Suprapubic skin (tissue), 4 donors: ENCODE results near the gene CCDC40. TPM values are rescaled to one million over a fixed set of nuclear protein-coding genes. Genes with fewer than 3 reads are reported as not detected.

Experiments
- DNase-seq, 2 donors: peaks; one replicate each; pipeline ENCODE4 v3.0.0-alpha.2; 2019; ENCODE audit warnings: low spot score in 2 of 2
- H3K27ac ChIP-seq: fragments of 200-600 bp; sonication (generic); one replicate; pipeline ENCODE4 v1.5.1; 2019
- H3K27me3 ChIP-seq: fragments of 200-600 bp; sonication (generic); one replicate; pipeline ENCODE4 v1.5.1; 2019
- H3K36me3 ChIP-seq: fragments of 200-600 bp; sonication (generic); one replicate; pipeline ENCODE4 v1.5.1; 2019
- H3K4me1 ChIP-seq: fragments of 200-600 bp; sonication (generic); one replicate; pipeline ENCODE4 v1.5.1; 2019
- H3K4me3 ChIP-seq: fragments of 200-600 bp; sonication (generic); one replicate; pipeline ENCODE4 v1.5.1; 2019; ENCODE audit warnings: mild to moderate bottlenecking
- H3K9me3 ChIP-seq: fragments of 200-600 bp; sonication (generic); one replicate; pipeline ENCODE4 v1.5.1; 2019
- EP300 ChIP-seq: sonication (generic); formaldehyde crosslinking; IDR thresholded peaks from one replicate; pipeline ENCODE4 v1.6.1; 2017; ENCODE audit warnings: antibody characterized with exemption
- POLR2A ChIP-seq, 2 donors: fragments of 450-650 bp; IDR thresholded peaks; one replicate each; pipeline ENCODE4 v1.6.1; 2017; ENCODE audit warnings: antibody characterized with exemption in 2 of 2, mild to moderate bottlenecking in 2 of 2, moderate library complexity in 2 of 2
- POLR2AphosphoS5 ChIP-seq, 3 donors: sonication (generic); formaldehyde crosslinking; IDR thresholded peaks; one replicate each; pipeline ENCODE4 v1.6.1; 2017; ENCODE audit warnings: antibody characterized with exemption in 3 of 3
- WGBS: methylation state at CpG from one replicate; pipeline ENCODE4 v1.1.5; 2018; 5-methylcytosine and 5-hydroxymethylcytosine counted together
- total RNA-seq, 4 donors: library from RNA; depleted of rRNA; stranded (reverse); fragments of >200 nt; gene quantifications; one replicate each; pipeline ENCODE4 v1.1.0, GENCODE V29; 2016
- TF ChIP-seq, protein P1 (sequence below), 2 donors: fragments of 200-600 bp in 1 of 2; fragments of 450-650 bp in 1 of 2; sonication (generic) in 1 of 2; IDR thresholded peaks; one replicate each; pipeline ENCODE4 v1.5.1; 2016 to 2019; ENCODE audit warnings: antibody characterized with exemption in 2 of 2, mild to moderate bottlenecking in 1 of 2, moderate library complexity in 1 of 2

Gene CCDC40
- total RNA-seq, 4 donors from 2014 or later = 1.2 to 4.4 (median 2.9) TPM

DNA sequence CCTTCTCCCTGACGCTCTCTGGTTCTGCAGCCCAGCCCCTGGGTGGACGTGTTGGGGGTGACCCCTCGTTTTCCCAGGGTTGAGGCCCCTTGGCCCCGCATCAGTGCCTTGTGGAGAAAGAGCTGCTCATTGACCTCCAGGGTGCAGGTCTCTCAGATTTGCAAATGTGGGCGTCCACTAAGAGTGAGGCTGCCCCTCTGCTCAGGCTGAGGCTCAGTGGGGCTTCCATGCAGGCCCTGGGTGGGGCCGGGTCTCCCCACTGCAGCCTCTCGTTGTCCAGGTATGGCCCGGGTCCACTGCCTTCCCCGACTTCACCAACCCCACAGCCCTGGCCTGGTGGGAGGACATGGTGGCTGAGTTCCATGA is 74.0 kb downstream of the CCDC40 start:
- H3K4me3 ChIP-seq = no peak overlapping the region
- WGBS = 87% methylated on average over 3 of the region's 9 CpGs
- H3K4me1 ChIP-seq = peaks cover 14% of the 10 kb centered on the region
- TF ChIP-seq POLR2AphosphoS5 (IDR thresholded peaks at IDR 0.05) (no peak), POLR2A (IDR thresholded peaks at IDR 0.05) (no peak), EP300 (no peak)
- TF ChIP-seq, protein P1, sequence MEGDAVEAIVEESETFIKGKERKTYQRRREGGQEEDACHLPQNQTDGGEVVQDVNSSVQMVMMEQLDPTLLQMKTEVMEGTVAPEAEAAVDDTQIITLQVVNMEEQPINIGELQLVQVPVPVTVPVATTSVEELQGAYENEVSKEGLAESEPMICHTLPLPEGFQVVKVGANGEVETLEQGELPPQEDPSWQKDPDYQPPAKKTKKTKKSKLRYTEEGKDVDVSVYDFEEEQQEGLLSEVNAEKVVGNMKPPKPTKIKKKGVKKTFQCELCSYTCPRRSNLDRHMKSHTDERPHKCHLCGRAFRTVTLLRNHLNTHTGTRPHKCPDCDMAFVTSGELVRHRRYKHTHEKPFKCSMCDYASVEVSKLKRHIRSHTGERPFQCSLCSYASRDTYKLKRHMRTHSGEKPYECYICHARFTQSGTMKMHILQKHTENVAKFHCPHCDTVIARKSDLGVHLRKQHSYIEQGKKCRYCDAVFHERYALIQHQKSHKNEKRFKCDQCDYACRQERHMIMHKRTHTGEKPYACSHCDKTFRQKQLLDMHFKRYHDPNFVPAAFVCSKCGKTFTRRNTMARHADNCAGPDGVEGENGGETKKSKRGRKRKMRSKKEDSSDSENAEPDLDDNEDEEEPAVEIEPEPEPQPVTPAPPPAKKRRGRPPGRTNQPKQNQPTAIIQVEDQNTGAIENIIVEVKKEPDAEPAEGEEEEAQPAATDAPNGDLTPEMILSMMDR (IDR thresholded peaks at IDR 0.05) = no peak
- H3K27ac ChIP-seq = no peak overlapping the region
- peaks cover 31% of the 10 kb centered on the region for H3K36me3 ChIP-seq
- H3K9me3 ChIP-seq = no peaks in the 10 kb centered on the region
- H3K27me3 ChIP-seq = no peaks in the 10 kb centered on the region
- no peak for DNase-seq

DNA sequence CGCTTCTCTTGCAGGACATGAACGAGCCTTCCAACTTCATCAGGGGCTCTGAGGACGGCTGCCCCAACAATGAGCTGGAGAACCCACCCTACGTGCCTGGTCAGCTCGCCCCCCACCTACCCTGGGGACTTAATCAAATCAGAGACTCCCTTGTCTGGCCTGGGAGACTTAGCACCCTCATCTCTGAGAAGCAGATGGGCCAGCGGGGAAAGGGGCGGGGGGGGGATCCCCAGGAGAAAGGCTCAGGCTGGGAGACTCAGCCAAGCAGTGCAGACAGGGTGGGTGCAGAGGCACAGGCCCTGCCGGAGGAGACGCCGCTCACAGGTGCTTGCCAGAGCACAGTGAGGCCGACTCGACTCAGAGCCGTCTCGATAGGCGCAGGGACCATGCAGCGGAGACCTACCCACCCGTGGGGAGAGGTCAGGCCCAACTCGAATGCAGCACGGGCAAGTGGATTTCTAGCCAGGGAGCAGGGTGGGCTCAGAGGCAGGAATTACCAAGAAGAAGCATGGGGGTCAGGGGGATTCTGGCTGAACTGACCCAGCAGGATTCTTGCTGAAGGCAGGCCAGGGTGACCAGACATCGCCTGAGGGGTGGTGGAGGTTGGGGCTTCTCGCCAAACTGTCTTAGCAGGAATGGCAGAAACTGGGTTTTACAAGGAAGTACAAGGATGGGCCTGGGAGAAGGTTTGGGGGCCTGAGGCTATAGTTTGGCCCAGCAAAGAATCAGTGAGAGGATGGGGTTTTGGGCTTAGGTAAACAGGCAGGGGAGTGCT is 74.7 kb downstream of the CCDC40 start:
- 90% methylated on average over 21 of the region's 21 CpGs for WGBS
- Histone ChIP-seq H3K27me3 (no peaks in the 10 kb centered on the region), H3K4me1 (peaks cover 11% of the 10 kb centered on the region), H3K4me3 (no peak overlapping the region), H3K9me3 (no peaks in the 10 kb centered on the region), H3K36me3 (peaks cover 31% of the 10 kb centered on the region), H3K27ac (no peak overlapping the region)
- DNase-seq = peak; percentile 53 to 71
- no peak for TF ChIP-seq POLR2A (IDR thresholded peaks at IDR 0.05)
- TF ChIP-seq EP300 = no peak
- TF ChIP-seq, protein P1 (IDR thresholded peaks at IDR 0.05) = no peak
- no peak for TF ChIP-seq POLR2AphosphoS5 (IDR thresholded peaks at IDR 0.05)

DNA sequence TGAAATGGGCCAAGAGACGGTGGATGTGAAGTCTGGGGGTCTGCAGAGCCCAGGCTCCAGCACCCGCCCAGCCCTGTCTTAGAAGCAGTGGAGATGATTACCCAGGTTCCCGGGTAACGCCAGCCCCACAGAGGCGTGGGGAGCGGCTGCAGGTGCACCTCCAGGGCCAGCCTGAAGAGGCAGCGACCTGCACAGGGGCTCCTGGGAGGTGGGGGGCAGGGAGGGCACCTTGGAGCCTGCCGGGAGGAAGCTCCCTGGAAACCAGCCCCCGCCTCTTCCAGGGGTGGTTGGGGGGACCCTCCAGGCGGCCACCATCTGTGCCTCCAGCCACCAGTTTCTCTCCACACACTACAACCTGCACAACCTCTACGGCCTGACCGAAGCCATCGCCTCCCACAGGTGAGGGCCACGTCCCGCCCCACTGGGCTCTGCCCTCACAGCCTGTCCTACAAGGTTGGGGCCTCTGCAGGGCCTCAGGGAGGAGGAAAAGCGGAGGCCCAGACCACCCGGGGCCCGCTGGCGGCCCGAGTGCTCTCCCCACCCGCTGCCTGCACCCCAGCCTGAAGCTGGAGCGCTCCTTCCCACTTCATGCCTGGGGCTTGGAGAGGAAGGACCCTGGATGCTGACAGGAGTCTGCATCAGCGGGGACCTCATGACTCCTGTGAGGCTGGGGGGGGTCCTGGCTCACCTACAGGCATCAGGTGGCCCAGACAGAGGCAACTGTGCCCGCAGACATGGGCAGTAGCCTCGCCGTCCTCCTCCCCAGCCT is 75.4 kb downstream of the CCDC40 start:
- peaks cover 33% of the 10 kb centered on the region for H3K36me3 ChIP-seq
- TF ChIP-seq, protein P1 (IDR thresholded peaks at IDR 0.05) = no peak
- TF ChIP-seq POLR2A (IDR thresholded peaks at IDR 0.05) (no peak), POLR2AphosphoS5 (IDR thresholded peaks at IDR 0.05) (no peak), EP300 (no peak)
- no peaks in the 10 kb centered on the region for H3K27me3 ChIP-seq
- peak; percentile 43 to 63 for DNase-seq
- 84% methylated on average over 14 of the region's 26 CpGs for WGBS
- H3K27ac ChIP-seq = no peak overlapping the region
- no peaks in the 10 kb centered on the region for H3K9me3 ChIP-seq
- H3K4me3 ChIP-seq = no peak overlapping the region
- peaks cover 10% of the 10 kb centered on the region for H3K4me1 ChIP-seq

DNA sequence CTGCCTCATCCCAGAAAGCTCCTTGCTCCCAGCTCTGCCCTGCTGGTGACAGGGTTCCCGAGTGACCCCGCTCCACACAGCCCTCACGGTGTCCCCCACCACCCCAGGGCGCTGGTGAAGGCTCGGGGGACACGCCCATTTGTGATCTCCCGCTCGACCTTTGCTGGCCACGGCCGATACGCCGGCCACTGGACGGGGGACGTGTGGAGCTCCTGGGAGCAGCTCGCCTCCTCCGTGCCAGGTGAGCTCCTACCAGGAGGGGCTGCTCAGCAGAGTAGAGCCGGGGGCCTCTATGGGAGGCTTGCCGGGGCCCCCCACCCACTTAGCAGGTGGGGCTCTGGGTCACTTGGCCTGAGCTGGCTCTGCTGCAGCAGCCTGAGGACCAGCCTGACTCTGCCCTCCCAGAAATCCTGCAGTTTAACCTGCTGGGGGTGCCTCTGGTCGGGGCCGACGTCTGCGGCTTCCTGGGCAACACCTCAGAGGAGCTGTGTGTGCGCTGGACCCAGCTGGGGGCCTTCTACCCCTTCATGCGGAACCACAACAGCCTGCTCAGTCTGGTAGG is 76.1 kb downstream of the CCDC40 start:
- no peak overlapping the region for H3K4me3 ChIP-seq
- peaks cover 38% of the 10 kb centered on the region for H3K36me3 ChIP-seq
- H3K27me3 ChIP-seq = no peaks in the 10 kb centered on the region
- peaks cover 10% of the 10 kb centered on the region for H3K4me1 ChIP-seq
- H3K27ac ChIP-seq = no peak overlapping the region
- H3K9me3 ChIP-seq = no peaks in the 10 kb centered on the region
- peak; percentile 52 to 59 for DNase-seq
- TF ChIP-seq POLR2AphosphoS5 (IDR thresholded peaks at IDR 0.05) = no peak
- no peak for TF ChIP-seq POLR2A (IDR thresholded peaks at IDR 0.05)
- no peak for TF ChIP-seq EP300
- TF ChIP-seq, protein P1 (IDR thresholded peaks at IDR 0.05) = no peak
- 97% methylated on average over 5 of the region's 24 CpGs for WGBS

DNA sequence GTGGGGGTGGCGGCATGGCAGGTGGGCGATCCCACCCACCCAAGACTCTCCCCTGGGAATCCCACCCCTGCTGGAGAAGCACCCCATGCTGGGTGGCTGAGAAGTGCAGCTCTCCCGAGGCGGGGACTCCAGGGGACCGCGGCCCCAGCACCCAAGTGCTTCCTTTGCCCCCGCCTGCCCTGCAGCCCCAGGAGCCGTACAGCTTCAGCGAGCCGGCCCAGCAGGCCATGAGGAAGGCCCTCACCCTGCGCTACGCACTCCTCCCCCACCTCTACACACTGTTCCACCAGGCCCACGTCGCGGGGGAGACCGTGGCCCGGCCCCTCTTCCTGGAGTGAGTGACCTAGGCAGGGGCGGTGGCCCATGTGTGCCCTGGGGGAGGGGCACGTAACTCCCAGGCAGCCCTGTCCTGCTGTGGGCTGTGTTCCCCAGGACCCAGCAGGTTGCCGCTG is 76.6 kb downstream of the CCDC40 start:
- H3K27me3 ChIP-seq = no peaks in the 10 kb centered on the region
- TF ChIP-seq POLR2AphosphoS5 (IDR thresholded peaks at IDR 0.05) = no peak
- peak; percentile 51 to 64 for DNase-seq
- no peak overlapping the region for H3K4me3 ChIP-seq
- no peaks in the 10 kb centered on the region for H3K9me3 ChIP-seq
- peaks cover 41% of the 10 kb centered on the region for H3K36me3 ChIP-seq
- 90% methylated on average over 1 of the region's 20 CpGs for WGBS
- H3K4me1 ChIP-seq = peaks cover 10% of the 10 kb centered on the region
- no peak overlapping the region for H3K27ac ChIP-seq
